Brain pericyte (primary cell): Measurements from ENCODE around the gene TMEM229A.
"Not testable (repeated sequence)": the region's sequence is repeated elsewhere in the genome, so short reads cannot be mapped to it uniquely, and the experiment has no call there.

ENCODE experiments used
- DNase-seq: peaks from one replicate; pipeline ENCODE4 v3.0.0-alpha.2; 2012; ENCODE audit warnings: low read depth, low spot score

TMEM229A gene

GRCh38 chr7:124032369-124033094, at the start of gene TMEM229A:
Gene TMEM229A (minus strand): TSS chr7:124033067. CDS start chr7:124033003, 64 bp downstream.
- DNase-seq: peak; percentile 2

GRCh38 chr7:124082234-124082633, 49.4 kb upstream of the TMEM229A start:
- not testable (repeated sequence) for DNase-seq

- no peak for DNase-seq
Measured at GRCh38 chr7:124077546-124077945, 44.7 kb upstream of the TMEM229A start.

GRCh38 chr7:124076841-124077240, 44.0 kb upstream of the TMEM229A start:
- no peak for DNase-seq

- DNase-seq: no peak
Measured at GRCh38 chr7:124074007-124074406, 41.1 kb upstream of the TMEM229A start.

- DNase-seq: no peak
Measured at GRCh38 chr7:124073310-124073645, 40.4 kb upstream of the TMEM229A start.

- DNase-seq: peak; percentile 27
Measured at GRCh38 chr7:124072603-124073309, 39.9 kb upstream of the TMEM229A start.

- DNase-seq: no peak
Measured at GRCh38 chr7:124071843-124072242, 39.0 kb upstream of the TMEM229A start.

GRCh38 chr7:124062171-124062570, 29.3 kb upstream of the TMEM229A start:
- no peak for DNase-seq

GRCh38 chr7:124060528-124060927, 27.7 kb upstream of the TMEM229A start:
- DNase-seq: no peak

- no peak for DNase-seq
Measured at GRCh38 chr7:124059375-124059774, 26.5 kb upstream of the TMEM229A start.

GRCh38 chr7:124058515-124058914, 25.6 kb upstream of the TMEM229A start:
- DNase-seq: no peak

- DNase-seq: no peak
Measured at GRCh38 chr7:124057872-124058271, 25.0 kb upstream of the TMEM229A start.

- no peak for DNase-seq
Measured at GRCh38 chr7:124056234-124056633, 23.4 kb upstream of the TMEM229A start.

- DNase-seq: no peak
Measured at GRCh38 chr7:124051681-124052377, 19.0 kb upstream of the TMEM229A start.

- no peak for DNase-seq
Measured at GRCh38 chr7:124042826-124043225, 10.0 kb upstream of the TMEM229A start.

GRCh38 chr7:124041439-124041838, 8.6 kb upstream of the TMEM229A start:
- no peak for DNase-seq

- DNase-seq: not testable (repeated sequence)
Measured at GRCh38 chr7:124037902-124038301, 5.0 kb upstream of the TMEM229A start.

GRCh38 chr7:124035706-124036105, 2.8 kb upstream of the TMEM229A start:
- DNase-seq: no peak

- no peak for DNase-seq
Measured at GRCh38 chr7:124034754-124035100, 1.9 kb upstream of the TMEM229A start.

GRCh38 chr7:124033807-124034753, 1.2 kb upstream of the TMEM229A start:
- DNase-seq: no peak
